ENCODE measurements around the gene RCCD1. TPM values are rescaled to one million over a fixed set of nuclear protein-coding genes. Genes with fewer than 3 reads are reported as not detected.
A peak's percentile ranks its signal among the peaks of the same experiment; 100 is the strongest.

RCCD1 gene, protein sequence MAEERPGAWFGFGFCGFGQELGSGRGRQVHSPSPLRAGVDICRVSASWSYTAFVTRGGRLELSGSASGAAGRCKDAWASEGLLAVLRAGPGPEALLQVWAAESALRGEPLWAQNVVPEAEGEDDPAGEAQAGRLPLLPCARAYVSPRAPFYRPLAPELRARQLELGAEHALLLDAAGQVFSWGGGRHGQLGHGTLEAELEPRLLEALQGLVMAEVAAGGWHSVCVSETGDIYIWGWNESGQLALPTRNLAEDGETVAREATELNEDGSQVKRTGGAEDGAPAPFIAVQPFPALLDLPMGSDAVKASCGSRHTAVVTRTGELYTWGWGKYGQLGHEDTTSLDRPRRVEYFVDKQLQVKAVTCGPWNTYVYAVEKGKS
- total RNA-seq (ENCODE audit: low replicate concordance): 19.7 and 27.6 TPM in 2 replicates

DNA sequence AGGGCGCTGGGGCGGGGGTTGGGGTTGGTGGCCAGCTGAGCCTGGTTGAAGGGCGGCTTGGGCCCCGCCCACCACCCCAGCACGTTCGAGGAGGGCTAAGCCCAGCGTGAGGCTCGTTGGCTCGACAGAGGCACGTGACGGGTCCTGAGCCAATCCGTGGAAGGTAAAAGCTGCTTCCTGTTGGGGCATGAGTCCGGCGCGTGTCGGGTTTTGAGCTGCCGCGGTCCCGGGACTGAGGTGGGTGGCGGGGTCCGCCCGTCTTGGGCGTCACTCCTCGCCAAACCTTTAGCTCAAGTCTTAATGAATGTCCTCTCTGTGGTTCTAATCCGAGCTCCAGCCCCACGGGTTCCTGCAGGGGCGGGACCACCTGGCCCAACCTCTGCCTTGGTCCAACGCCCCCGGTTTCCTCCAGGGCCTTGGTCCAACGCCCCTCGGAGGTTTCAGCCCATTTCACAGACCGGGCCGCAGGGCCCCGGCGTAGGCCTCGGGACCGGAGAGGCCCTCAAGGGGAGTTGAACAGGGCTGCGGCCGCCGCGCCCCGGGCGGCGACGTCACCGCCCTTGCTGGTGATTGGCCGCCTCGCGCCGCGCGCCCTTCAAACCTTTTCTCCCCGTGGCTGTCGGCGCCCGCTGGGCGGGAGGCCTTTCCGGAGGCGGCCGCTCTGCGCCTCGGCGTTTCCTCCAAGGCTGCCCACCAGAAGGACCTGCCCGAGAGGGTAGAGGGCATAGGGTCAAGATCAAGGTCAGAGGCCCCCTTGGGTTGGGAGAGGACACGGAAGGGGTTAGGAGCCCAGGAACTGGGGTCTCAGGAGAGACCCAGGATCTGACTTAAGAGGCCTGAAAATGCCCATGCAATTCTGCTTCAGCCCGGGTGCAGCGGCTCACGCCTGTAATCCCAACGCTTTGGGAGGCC is at the start of gene RCCD1:
Gene RCCD1 (plus strand): TSS at position 173 of the 912 bp plus-strand sequence. CDS start 1,851 bp downstream, outside the sequence.
- Histone ChIP-seq H3K4me3 (peak within 1 kb of the TSS; percentile 56), H3K36me3 (no peaks in the 10 kb centered on the region), H4K20me1 (ENCODE audit: low read depth) (peaks cover 8% of the 10 kb centered on the region), H3K4me1 (peaks cover 12% of the 10 kb centered on the region), H3K4me2 (peak within 1 kb of the TSS; percentile 78), H3K27me3 (peaks cover 14% of the 10 kb centered on the region), H3F3A (ENCODE audit: low read depth) (peaks cover 31% of the 10 kb centered on the region), H2AFZ (replicated peaks) (peak within 1 kb of the TSS; percentile 84), H3K79me2 (ENCODE audit: low read depth) (no peaks in the 10 kb centered on the region), H3K9me3 (ENCODE audit: low read depth) (no peaks in the 10 kb centered on the region), H3K27ac (no peak within 1 kb of the TSS), H3K9ac (no peak within 1 kb of the TSS)
- peak within 1 kb of the TSS; percentile 85 for H3K4me3 Mint-ChIP-seq
- TF ChIP-seq EZH2phosphoT487 (IDR thresholded peaks at IDR 0.05) (no peak), CTCF (IDR thresholded peaks at IDR 0.05) (no peak), EZH2 (IDR thresholded peaks at IDR 0.05) (no peak)
- peaks cover 15% of the 10 kb centered on the region for H3K36me3 Mint-ChIP-seq
- H3K27me3 Mint-ChIP-seq (ENCODE audit: insufficient read depth, low read depth): peaks cover 11% of the 10 kb centered on the region
- H3K4me1 Mint-ChIP-seq: peaks cover 16% of the 10 kb centered on the region
- H3K27ac Mint-ChIP-seq: no peak within 1 kb of the TSS
- DNase-seq (ENCODE audit: low spot score): peak; percentile 93
- no peaks in the 10 kb centered on the region for H3K9me3 Mint-ChIP-seq

- H3K4me3 ChIP-seq: no peak overlapping the region
- H3K4me3 Mint-ChIP-seq: no peak overlapping the region
- no peaks in the 10 kb centered on the region for H3K36me3 ChIP-seq
- no peak overlapping the region for H3K27ac ChIP-seq
- no peak for DNase-seq (ENCODE audit: low spot score)
- peaks cover 2% of the 10 kb centered on the region for H3K27me3 Mint-ChIP-seq (ENCODE audit: insufficient read depth, low read depth)
- no peak overlapping the region for H2AFZ ChIP-seq (replicated peaks)
- peaks cover 25% of the 10 kb centered on the region for H3F3A ChIP-seq (ENCODE audit: low read depth)
- no peak overlapping the region for H3K4me2 ChIP-seq
- peaks cover 17% of the 10 kb centered on the region for H3K36me3 Mint-ChIP-seq
- H4K20me1 ChIP-seq (ENCODE audit: low read depth): peaks cover 4% of the 10 kb centered on the region
- H3K4me1 Mint-ChIP-seq: peaks cover 12% of the 10 kb centered on the region
- H3K9me3 ChIP-seq (ENCODE audit: low read depth): no peaks in the 10 kb centered on the region
- no peak overlapping the region for H3K9ac ChIP-seq
- TF ChIP-seq EZH2phosphoT487 (IDR thresholded peaks at IDR 0.05) (no peak), CTCF (IDR thresholded peaks at IDR 0.05) (no peak), EZH2 (IDR thresholded peaks at IDR 0.05) (no peak)
- peaks cover 16% of the 10 kb centered on the region for H3K4me1 ChIP-seq
- no peaks in the 10 kb centered on the region for H3K9me3 Mint-ChIP-seq
- no peaks in the 10 kb centered on the region for H3K79me2 ChIP-seq (ENCODE audit: low read depth)
- H3K27ac Mint-ChIP-seq: no peak overlapping the region
- peaks cover 33% of the 10 kb centered on the region for H3K27me3 ChIP-seq
Measured at GRCh38 chr15:90905306-90906180, 49.1 kb upstream of the RCCD1 start.

DNA sequence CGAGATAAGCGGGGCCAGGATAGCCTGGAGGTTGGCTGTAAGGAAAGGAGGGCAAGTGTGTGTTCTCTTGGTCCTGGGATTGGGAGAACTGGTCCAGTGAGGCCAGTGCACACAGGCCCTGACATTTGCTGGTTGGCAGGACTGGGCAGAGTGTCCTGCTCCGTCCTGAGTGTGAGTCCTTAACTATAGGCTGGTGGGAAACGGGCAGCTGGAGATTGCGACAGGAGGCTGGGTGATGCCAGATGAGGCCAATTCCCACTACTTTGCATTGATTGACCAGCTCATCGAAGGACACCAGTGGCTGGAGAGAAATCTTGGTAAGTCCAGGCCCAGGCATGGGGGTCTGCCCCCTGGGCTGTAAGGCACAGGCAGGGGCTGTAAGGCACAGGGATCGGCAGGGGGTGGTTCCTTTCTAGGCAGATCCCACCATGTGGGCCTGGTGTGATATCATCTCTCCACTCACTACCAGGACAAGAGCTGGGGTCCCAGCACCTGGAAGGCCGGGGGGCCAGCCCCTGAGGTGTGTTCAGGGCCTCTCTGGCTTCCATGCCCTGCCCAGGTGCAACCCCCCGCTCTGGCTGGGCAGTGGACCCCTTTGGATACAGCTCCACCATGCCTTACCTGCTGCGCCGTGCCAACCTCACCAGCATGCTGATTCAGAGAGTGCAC is 48.4 kb upstream of the RCCD1 start:
- H3K79me2 ChIP-seq (ENCODE audit: low read depth): no peaks in the 10 kb centered on the region
- Mint-ChIP-seq H3K36me3 (peaks cover 17% of the 10 kb centered on the region), H3K4me3 (no peak overlapping the region), H3K4me1 (peaks cover 9% of the 10 kb centered on the region), H3K9me3 (no peaks in the 10 kb centered on the region), H3K27me3 (ENCODE audit: insufficient read depth, low read depth) (peaks cover 2% of the 10 kb centered on the region), H3K27ac (no peak overlapping the region)
- no peak overlapping the region for H3K4me3 ChIP-seq
- no peaks in the 10 kb centered on the region for H3K9me3 ChIP-seq (ENCODE audit: low read depth)
- H3K4me2 ChIP-seq: no peak overlapping the region
- no peak overlapping the region for H2AFZ ChIP-seq (replicated peaks)
- peaks cover 4% of the 10 kb centered on the region for H4K20me1 ChIP-seq (ENCODE audit: low read depth)
- peaks cover 25% of the 10 kb centered on the region for H3F3A ChIP-seq (ENCODE audit: low read depth)
- TF ChIP-seq EZH2phosphoT487 (IDR thresholded peaks at IDR 0.05): no peak
- no peak for TF ChIP-seq CTCF (IDR thresholded peaks at IDR 0.05)
- no peak for TF ChIP-seq EZH2 (IDR thresholded peaks at IDR 0.05)
- H3K27ac ChIP-seq: no peak overlapping the region
- no peak for DNase-seq (ENCODE audit: low spot score)
- peaks cover 16% of the 10 kb centered on the region for H3K4me1 ChIP-seq
- peaks cover 30% of the 10 kb centered on the region for H3K27me3 ChIP-seq
- H3K36me3 ChIP-seq: no peaks in the 10 kb centered on the region
- no peak overlapping the region for H3K9ac ChIP-seq

Measured in neural progenitor cell (in vitro differentiated cells).